HepG2 (cell line): Measurements from ENCODE around the gene IFNL2. TPM values are rescaled to one million over a fixed set of nuclear protein-coding genes. Genes with fewer than 3 reads are reported as not detected.

Source experiments
- ATAC-seq: fragments of 200-7000 bp; cut with Tn5 transposase; 3 replicates; pipeline ENCODE4 v1.9.1; 2020; ENCODE audit warnings: mild to moderate bottlenecking, moderate library complexity
- BruUV-seq: library from RNA; stranded (reverse); fragments of 400-500 nt; replicated peaks from 2 replicates; lab custom pipeline; 2021; lab: Mats Ljungman, UMichigan
- CTCF ChIA-PET: fragments of 300-600 bp; formaldehyde crosslinking; extraction: SDS; loops from one replicate; lab custom pipeline; 2021; ENCODE audit warnings: low total read pairs, inconsistent platforms, low intra/inter-chr PET ratio; lab: Yijun Ruan, JAX
- POLR2A ChIA-PET: fragments of 350-600 bp; sonication (Branson Sonifier 250); formaldehyde crosslinking; loops from one replicate; lab custom pipeline; 2020; ENCODE audit warnings: antibody characterized with exemption, inconsistent platforms; lab: Yijun Ruan, JAX
- DNase-seq: peaks from one replicate; pipeline ENCODE4 v3.0.0-alpha.2; 2015; ENCODE audit warnings: low spot score
- FAIRE-seq: peaks from 3 replicates; lab custom pipeline; 2011; peaks lifted over from hg19 to GRCh38; lab: Jason Lieb, UNC
- H2AFZ ChIP-seq: one replicate; pipeline ENCODE4 v1.6.1; 2011; ENCODE audit warnings: low read length, inconsistent platforms
- H3K27ac ChIP-seq: fragments of 300-600 bp; 3 replicates; pipeline ENCODE4 v1.8.0; 2011; ENCODE audit warnings: mixed run types, mild to moderate bottlenecking, mixed read lengths, low read length, inconsistent platforms; ENCODE audit not compliant: insufficient read depth; ENCODE audit errors: extremely low read length
- H3K27me3 ChIP-seq, 2 experiments: fragments of 200-600 bp in 1 of 2; 2 replicates in 1 of 2; 3 replicates in 1 of 2; pipeline versions ENCODE4 v1.6.0 to v1.8.0; 2011; ENCODE audit warnings: low read length in 2 of 2, mild to moderate bottlenecking in 2 of 2, moderate library complexity in 2 of 2, inconsistent platforms in 1 of 2; ENCODE audit not compliant: insufficient read depth in 2 of 2, control insufficient read depth in 1 of 2
- H3K36me3 ChIP-seq, 2 experiments: fragments of 200-600 bp in 1 of 2; replicated peaks in 1 of 2; 2 replicates in 1 of 2; 3 replicates in 1 of 2; pipeline versions ENCODE4 v1.5.1 to v1.8.0; 2011; ENCODE audit warnings: low read length in 2 of 2, inconsistent platforms in 1 of 2; ENCODE audit not compliant: insufficient read depth in 2 of 2, control insufficient read depth in 1 of 2
- H3K4me1 ChIP-seq: 2 replicates; pipeline ENCODE4 v1.5.1; 2012; ENCODE audit warnings: low read length, inconsistent platforms; ENCODE audit not compliant: insufficient read depth
- H3K4me2 ChIP-seq: 2 replicates; pipeline ENCODE4 v1.6.0; 2011; ENCODE audit warnings: low read depth, low read length, inconsistent platforms
- H3K4me3 ChIP-seq, 3 experiments: fragments of 200-600 bp in 1 of 3; sonication (generic), shearing (Covaris generic) in 1 of 3; replicated peaks in 1 of 3; 2 replicates each; pipeline ENCODE4 v1.5.1; 2011 to 2016; ENCODE audit warnings: low read length in 3 of 3, inconsistent platforms in 2 of 3, low read depth in 2 of 3, mild to moderate bottlenecking in 2 of 3, control low read depth in 1 of 3, mixed read lengths in 1 of 3; ENCODE audit not compliant: insufficient read depth in 1 of 3
- H3K79me2 ChIP-seq: one replicate; pipeline ENCODE4 v1.6.1; 2011; ENCODE audit warnings: low read length, inconsistent platforms; ENCODE audit not compliant: insufficient read depth
- H3K9ac ChIP-seq: 2 replicates; pipeline ENCODE4 v1.6.0; 2011; ENCODE audit warnings: mild to moderate bottlenecking, low read depth, low read length, inconsistent platforms; ENCODE audit not compliant: insufficient read depth
- H3K9me3 ChIP-seq: 2 replicates; pipeline ENCODE4 v1.5.1; 2012; ENCODE audit warnings: mild to moderate bottlenecking, low read length
- H4K20me1 ChIP-seq: 2 replicates; pipeline ENCODE4 v1.6.0; 2011; ENCODE audit warnings: inconsistent platforms, mild to moderate bottlenecking, low read length, moderate library complexity; ENCODE audit not compliant: insufficient read depth
- CERS6 ChIP-seq: sonication (generic); formaldehyde crosslinking; IDR thresholded peaks from 2 replicates; pipeline ENCODE4 v1.5.0; 2020; ENCODE audit warnings: missing genetic modification reagents
- HCFC1 ChIP-seq: fragments of 150-350 bp; IDR thresholded peaks from 2 replicates; pipeline ENCODE4 v1.6.1; 2014; ENCODE audit warnings: low read depth, low read length
- HMG20A ChIP-seq: IDR thresholded peaks from 2 replicates; pipeline ENCODE4 v1.6.1; 2016; ENCODE audit warnings: borderline replicate concordance
- ISX ChIP-seq: sonication (generic); formaldehyde crosslinking; conservative IDR thresholded peaks from 2 replicates; pipeline ENCODE4 v1.5.0; 2020; ENCODE audit warnings: missing genetic modification reagents
- NFYB ChIP-seq: sonication (generic); formaldehyde crosslinking; IDR thresholded peaks from 2 replicates; pipeline ENCODE4 v1.4.0; 2020; ENCODE audit warnings: missing genetic modification reagents
- PLSCR1 ChIP-seq: sonication (generic); formaldehyde crosslinking; IDR thresholded peaks from 2 replicates; pipeline ENCODE4 v1.5.0; 2020; ENCODE audit warnings: missing genetic modification reagents, mild to moderate bottlenecking, borderline replicate concordance
- RARA ChIP-seq: IDR thresholded peaks from 2 replicates; pipeline ENCODE4 v1.6.1; 2016; ENCODE audit warnings: missing genetic modification reagents, missing compliant biosample characterization
- STAT5B ChIP-seq: sonication (generic); formaldehyde crosslinking; IDR thresholded peaks from 2 replicates; pipeline ENCODE4 v1.4.0; 2020; ENCODE audit warnings: missing genetic modification reagents
- TSC22D2 ChIP-seq: sonication (generic); formaldehyde crosslinking; IDR thresholded peaks from 2 replicates; pipeline ENCODE4 v1.5.1; 2020; ENCODE audit warnings: missing genetic modification reagents, mild to moderate bottlenecking, borderline replicate concordance
- ZNF282 ChIP-seq: fragments of 450-650 bp; IDR thresholded peaks from 2 replicates; pipeline ENCODE4 v1.6.1; 2018; ENCODE audit not compliant: partially characterized antibody
- ZNF510 ChIP-seq: sonication (generic); formaldehyde crosslinking; IDR thresholded peaks from 2 replicates; pipeline ENCODE4 v1.4.0; 2020; ENCODE audit warnings: low read depth, mild to moderate bottlenecking, missing genetic modification reagents
- ZNF746 ChIP-seq: sonication (generic); formaldehyde crosslinking; IDR thresholded peaks from 2 replicates; pipeline ENCODE4 v1.8.0; 2022; ENCODE audit warnings: mild to moderate bottlenecking, missing genetic modification reagents
- ZNF768 ChIP-seq: sonication (generic); formaldehyde crosslinking; IDR thresholded peaks from 2 replicates; pipeline ENCODE4 v1.4.0; 2020; ENCODE audit warnings: missing genetic modification reagents
- ZNF841 ChIP-seq: sonication (generic); formaldehyde crosslinking; IDR thresholded peaks from 2 replicates; pipeline ENCODE4 v1.8.1; 2023; ENCODE audit warnings: missing genetic modification reagents, borderline replicate concordance
- WGBS: methylation state at CpG from one replicate; pipeline ENCODE4 v1.1.6; 2017; ENCODE audit warnings: low lambda C conversion rate; 5-methylcytosine and 5-hydroxymethylcytosine counted together
- in situ Hi-C: cut with HindIII; loops from 2 replicates; pipeline ENCODE4 v1.10.0; 2017; ENCODE audit warnings: low pct_unique_long_range_greater_than_20kb; ENCODE audit not compliant: extremely low pct_ligation_motif_present
- intact Hi-C: fragments of 100-400 bp; cut with micrococcal nuclease; formaldehyde crosslinking; loops from one replicate; pipeline ENCODE4 v1.10.0; 2022; ENCODE audit not compliant: unreplicated experiment
- polyA plus RNA-seq, 8 experiments: library from polyadenylated mRNA; depleted of rRNA in 3 of 8; stranded (reverse) in 7 of 8; unstranded in 1 of 8; fragments of >200 nt; fragmentation: Illumina TruSeq in 4 of 8; extraction: Trizol in 4 of 8; gene quantifications; 2 replicates each; pipeline versions ENCODE4 v1.2.1 to v1.2.3, GENCODE V29; 2011 to 2016; ENCODE audit warnings: low read depth in 4 of 8, missing spikeins in 1 of 8, mixed read lengths in 1 of 8; ENCODE audit not compliant: insufficient read depth in 1 of 8
- total RNA-seq, 5 experiments: library from RNA; depleted of rRNA; stranded (reverse); fragments of >200 nt; fragmentation: Illumina TruSeq; extraction: Trizol; gene quantifications; 2 replicates each; pipeline ENCODE4 v1.2.3, GENCODE V29; 2016; ENCODE audit warnings: low read depth in 1 of 5

Gene IFNL2
- total and polyA plus RNA-seq, 2 of the 13 experiments (the other 11 are each of a cell fraction or from before 2014, with no cell fraction given) = not detected

DNA sequence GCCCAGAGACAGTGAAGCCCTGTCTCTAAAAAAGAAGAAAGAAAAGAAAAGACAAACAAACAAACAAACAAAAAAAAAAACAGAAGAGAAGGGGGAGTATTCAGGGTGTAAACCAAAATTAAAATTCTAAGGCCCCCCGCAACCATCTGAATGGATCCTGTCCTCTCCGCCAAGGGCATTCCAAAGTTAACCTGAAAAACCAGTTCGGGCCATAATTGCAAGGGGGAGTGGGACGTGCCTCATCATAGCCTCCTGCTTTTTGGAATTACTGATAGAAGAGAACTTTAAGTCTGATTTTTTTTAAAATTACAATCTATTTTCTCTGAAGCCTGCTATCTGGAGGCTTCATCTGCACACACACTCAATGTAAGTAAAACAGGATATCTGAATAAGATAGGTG lies 5.7 kb upstream of the IFNL2 start:
- FAIRE-seq (no peak), DNase-seq (no peak), ATAC-seq (no peak)
- Histone ChIP-seq H3K79me2 (no peaks in the 10 kb centered on the region), H3K27ac (no peak overlapping the region), H3K4me2 (no peak overlapping the region), H2AFZ (no peak overlapping the region), H3K9ac (no peak overlapping the region), H3K36me3 (no peaks in the 10 kb centered on the region), H3K4me1 (0 out of 2 replicates have a peak, but pooled peaks cover 4% of the 10 kb centered on the region), H4K20me1 (no peaks in the 10 kb centered on the region), H3K4me3 (no peak overlapping the region), H3K9me3 (no peaks in the 10 kb centered on the region), H3K27me3 (peaks cover 0 to 14% of the 10 kb centered on the region in 2 experiments; a peak in 3 of 5 replicates)
- 61% methylated on average over 4 of the region's 4 CpGs for WGBS
- BruUV-seq = no TSS peak
- ChIA-PET POLR2A (no interaction called here), CTCF (no interaction called here)
- in situ Hi-C loops (no loop called here), intact Hi-C loops (no loop called here)
- TF ChIP-seq ZNF841 (CRISPR knock-in tag) (no peak), HMG20A (no peak), ZNF510 (no peak), ZNF768 (CRISPR knock-in tag) (no peak), CERS6 (CRISPR knock-in tag) (no peak), PLSCR1 (no peak), TSC22D2 (no peak), ZNF282 (no peak), ISX (CRISPR knock-in tag) (no peak), RARA (CRISPR knock-in tag) (no peak), HCFC1 (no peak), ZNF746 (CRISPR knock-in tag) (no peak), STAT5B (CRISPR knock-in tag) (no peak), NFYB (no peak)
